ENCODE measurements around the gene ZNF518B.

The ZNF518B gene

DNA sequence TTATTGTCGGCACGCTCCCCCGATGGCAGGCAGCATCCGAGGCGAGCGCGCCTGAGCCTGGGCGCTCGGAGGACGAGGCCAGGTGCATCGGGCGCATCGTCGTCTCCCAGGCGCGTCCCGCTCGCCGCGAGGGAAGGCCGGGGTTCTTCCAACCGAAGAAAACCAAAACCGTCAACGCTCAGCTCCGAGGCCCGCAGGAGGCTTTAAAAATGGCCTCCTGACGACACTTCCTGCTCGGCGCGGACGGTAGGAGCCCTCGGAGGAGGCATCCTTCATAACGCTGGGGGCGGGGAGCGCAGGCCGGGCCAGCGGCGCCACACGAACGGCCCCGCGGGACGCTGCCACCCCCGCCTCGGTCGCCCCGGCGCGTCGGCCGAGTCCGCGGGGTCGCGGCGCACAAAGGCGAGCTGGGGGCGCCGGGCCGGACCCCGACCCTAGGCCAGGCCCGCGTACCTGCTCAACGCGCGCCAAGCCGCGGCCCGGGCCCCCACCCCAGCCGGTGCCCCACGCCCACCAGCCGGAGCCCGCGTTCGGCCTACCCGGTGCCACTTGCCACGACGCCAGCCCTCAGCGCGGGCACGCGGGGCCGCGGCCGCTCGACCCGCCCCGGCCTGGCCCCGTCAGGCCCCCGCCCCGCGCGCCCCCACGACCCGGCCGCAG, 501 bp downstream of the ZNF518B start:
- H3K27ac ChIP-seq: peak overlapping the region; percentile 75
- peak; percentile 85 for TF ChIP-seq ZFX (IDR thresholded peaks at IDR 0.05)
- TF ChIP-seq, protein P1, sequence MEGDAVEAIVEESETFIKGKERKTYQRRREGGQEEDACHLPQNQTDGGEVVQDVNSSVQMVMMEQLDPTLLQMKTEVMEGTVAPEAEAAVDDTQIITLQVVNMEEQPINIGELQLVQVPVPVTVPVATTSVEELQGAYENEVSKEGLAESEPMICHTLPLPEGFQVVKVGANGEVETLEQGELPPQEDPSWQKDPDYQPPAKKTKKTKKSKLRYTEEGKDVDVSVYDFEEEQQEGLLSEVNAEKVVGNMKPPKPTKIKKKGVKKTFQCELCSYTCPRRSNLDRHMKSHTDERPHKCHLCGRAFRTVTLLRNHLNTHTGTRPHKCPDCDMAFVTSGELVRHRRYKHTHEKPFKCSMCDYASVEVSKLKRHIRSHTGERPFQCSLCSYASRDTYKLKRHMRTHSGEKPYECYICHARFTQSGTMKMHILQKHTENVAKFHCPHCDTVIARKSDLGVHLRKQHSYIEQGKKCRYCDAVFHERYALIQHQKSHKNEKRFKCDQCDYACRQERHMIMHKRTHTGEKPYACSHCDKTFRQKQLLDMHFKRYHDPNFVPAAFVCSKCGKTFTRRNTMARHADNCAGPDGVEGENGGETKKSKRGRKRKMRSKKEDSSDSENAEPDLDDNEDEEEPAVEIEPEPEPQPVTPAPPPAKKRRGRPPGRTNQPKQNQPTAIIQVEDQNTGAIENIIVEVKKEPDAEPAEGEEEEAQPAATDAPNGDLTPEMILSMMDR (conservative IDR thresholded peaks at IDR 0.05): no peak

DNA sequence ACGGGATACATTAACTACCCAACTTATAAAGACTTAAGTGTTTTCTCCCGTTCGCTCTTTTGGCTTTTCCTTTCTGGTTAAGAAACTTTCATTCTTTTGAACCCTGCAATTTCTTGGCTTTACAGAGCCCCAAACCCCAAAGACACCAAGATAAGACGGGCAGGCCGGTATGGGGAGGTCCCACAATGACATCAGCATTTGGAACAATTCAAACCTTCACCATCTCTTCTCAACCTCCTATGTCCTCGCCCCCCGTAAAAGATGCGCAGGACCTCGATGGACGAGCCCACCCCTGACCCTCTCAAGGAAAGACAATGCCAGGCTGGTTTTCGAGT, 999 bp downstream of the ZNF518B start:
- peak overlapping the region; percentile 75 for H3K27ac ChIP-seq
- TF ChIP-seq ZFX (IDR thresholded peaks at IDR 0.05): no peak
- TF ChIP-seq, protein P1 (conservative IDR thresholded peaks at IDR 0.05): no peak

DNA sequence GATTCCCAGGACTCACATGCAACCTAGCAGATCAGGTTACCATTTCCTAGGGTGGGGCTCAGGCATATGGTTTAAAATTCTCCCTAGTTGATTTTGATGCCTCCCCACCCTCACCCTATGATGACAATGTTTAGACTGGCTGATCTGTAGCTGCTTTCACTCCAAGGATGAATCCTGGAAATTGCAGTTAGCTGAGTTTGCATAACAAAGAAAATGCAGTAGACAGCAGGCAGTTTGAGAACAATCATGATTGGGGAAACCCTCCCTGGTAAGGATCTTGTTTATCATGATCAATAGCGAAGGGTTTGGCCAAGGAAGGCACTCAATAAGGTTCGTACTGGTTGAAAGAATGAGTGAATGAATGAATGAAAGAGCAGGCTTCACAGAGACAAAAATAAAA, 2.1 kb downstream of the ZNF518B start:
- no peak for TF ChIP-seq ZFX (IDR thresholded peaks at IDR 0.05)
- TF ChIP-seq, protein P1 (conservative IDR thresholded peaks at IDR 0.05): no peak
- H3K27ac ChIP-seq: no peak overlapping the region

DNA sequence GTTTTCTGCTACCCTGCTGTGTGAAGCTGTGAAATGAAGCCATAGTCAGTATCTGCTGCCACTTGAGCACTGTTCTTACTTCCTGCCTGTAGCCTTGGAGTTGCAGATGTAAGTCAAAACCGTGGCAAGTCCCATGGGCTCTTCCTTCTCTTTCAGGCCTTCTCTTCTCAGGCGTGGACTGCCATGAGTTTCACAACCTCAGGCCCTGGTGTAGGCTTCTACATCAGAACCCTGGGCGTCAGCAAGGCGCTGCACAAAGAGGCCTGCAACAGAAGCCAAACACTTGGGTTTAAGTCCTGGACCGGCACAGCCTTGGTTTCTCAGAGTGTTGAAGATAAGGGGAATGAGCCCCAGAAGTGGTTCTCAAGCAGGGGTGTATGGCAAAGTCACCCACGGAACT, 2.5 kb downstream of the ZNF518B start:
- no peak overlapping the region for H3K27ac ChIP-seq
- TF ChIP-seq, protein P1 (conservative IDR thresholded peaks at IDR 0.05): no peak
- TF ChIP-seq ZFX (IDR thresholded peaks at IDR 0.05): no peak

DNA sequence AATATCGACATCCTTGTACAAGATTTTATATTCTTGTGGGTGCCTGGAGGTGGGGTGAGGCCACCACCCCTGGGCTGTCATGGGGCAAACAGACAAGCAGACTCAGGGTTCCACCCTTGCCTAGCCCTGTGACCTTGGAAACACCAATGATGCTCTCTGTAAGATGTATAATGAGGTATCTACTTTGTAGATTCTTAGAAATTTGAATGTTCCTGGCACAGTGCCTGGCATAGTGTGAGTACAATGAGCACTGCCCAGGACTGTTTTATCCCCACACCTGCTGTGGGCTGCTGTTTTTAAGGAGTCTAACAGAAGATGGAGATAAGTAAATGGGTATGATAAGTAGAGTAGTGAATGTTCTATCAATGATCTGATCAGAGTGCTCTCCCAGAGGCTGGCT, 3.1 kb downstream of the ZNF518B start:
- TF ChIP-seq ZFX (IDR thresholded peaks at IDR 0.05): no peak
- TF ChIP-seq, protein P1 (conservative IDR thresholded peaks at IDR 0.05): no peak
- H3K27ac ChIP-seq: no peak overlapping the region

DNA sequence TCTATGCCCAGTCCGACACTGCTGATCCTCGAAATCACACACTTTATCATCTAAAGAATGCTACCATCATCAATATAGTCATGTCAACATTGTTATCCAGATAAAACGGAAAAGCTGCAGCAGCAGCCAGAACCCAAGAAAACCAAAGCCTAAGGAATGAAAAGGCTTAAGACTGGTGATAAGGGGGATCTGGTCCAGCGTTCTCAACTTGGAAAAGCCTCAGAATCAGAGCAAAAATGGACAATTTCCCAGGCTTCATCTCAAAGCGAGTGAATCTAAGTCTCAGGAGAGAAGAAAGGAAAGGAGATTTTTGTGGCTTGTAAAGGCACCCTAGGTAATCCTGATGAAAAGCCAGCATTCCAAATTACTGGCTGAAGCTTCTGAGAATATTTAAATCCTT, 8.2 kb downstream of the ZNF518B start:
- TF ChIP-seq ZFX (IDR thresholded peaks at IDR 0.05): no peak
- TF ChIP-seq, protein P1 (conservative IDR thresholded peaks at IDR 0.05): no peak
- no peak overlapping the region for H3K27ac ChIP-seq

DNA sequence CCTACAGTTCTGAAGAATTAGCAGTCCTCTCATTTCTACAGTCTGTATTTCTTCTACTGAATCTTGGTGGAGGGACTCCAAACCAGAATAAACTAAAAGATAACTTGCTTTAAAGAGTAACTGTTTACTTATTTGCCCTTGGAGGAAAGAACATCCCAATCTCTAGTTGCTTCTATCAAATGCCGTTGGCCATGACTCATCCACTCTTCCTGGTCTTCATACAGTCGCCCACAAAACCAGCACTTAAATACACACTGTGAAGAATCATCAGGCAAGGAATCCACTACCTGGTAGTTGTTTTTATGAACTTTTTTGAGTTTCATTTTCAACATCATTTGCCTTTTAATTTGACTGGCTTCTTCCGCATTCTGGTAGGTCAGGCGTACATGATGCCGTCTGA, 14.2 kb downstream of the ZNF518B start:
- TF ChIP-seq, protein P1 (conservative IDR thresholded peaks at IDR 0.05): no peak
- TF ChIP-seq ZFX (IDR thresholded peaks at IDR 0.05): no peak
- no peak overlapping the region for H3K27ac ChIP-seq

Data from C4-2B (cell line).